A673 (cell line): ENCODE results near the gene SV2C. TPM values are rescaled to one million over a fixed set of nuclear protein-coding genes. Genes with fewer than 3 reads are reported as not detected.
"Not testable (repeated sequence)": the region's sequence is repeated elsewhere in the genome, so short reads cannot be mapped to it uniquely, and the experiment has no call there.

ENCODE experiments used
- BruUV-seq: library from RNA; stranded (reverse); fragments of 400-500 nt; replicated peaks from 2 replicates; lab custom pipeline; 2021; lab: Mats Ljungman, UMichigan
- CTCF ChIA-PET: fragments of 300-600 bp; sonication (Branson Sonifier 250); formaldehyde crosslinking; loops from one replicate; lab custom pipeline; 2022; ENCODE audit warnings: antibody characterized with exemption; lab: Charles Lee
- POLR2A ChIA-PET: fragments of 300-600 bp; sonication (Branson Sonifier 250); formaldehyde crosslinking; loops from one replicate; lab custom pipeline; 2022; ENCODE audit warnings: antibody characterized with exemption; ENCODE audit not compliant: low non-redundant PET; lab: Charles Lee
- DNase-seq: peaks from one replicate; pipeline ENCODE4 v3.0.0-alpha.2; 2015; ENCODE audit warnings: low spot score
- H3K27ac ChIP-seq: fragments of 200-600 bp; sonication (generic); 2 replicates; pipeline ENCODE4 v1.5.1; 2016; ENCODE audit warnings: mixed run types, low read depth, mild to moderate bottlenecking, mixed read lengths, antibody characterized with exemption, low read length; ENCODE audit not compliant: poor library complexity, severe bottlenecking
- H3K27me3 ChIP-seq: fragments of 200-600 bp; sonication (generic); replicated peaks from 2 replicates; pipeline ENCODE4 v1.6.1; 2017; ENCODE audit warnings: mixed run types, low read depth, mild to moderate bottlenecking, mixed read lengths, antibody characterized with exemption, low read length; ENCODE audit not compliant: insufficient read depth, poor library complexity
- H3K36me3 ChIP-seq: fragments of 200-600 bp; sonication (generic); 2 replicates; pipeline ENCODE4 v1.6.1; 2016; ENCODE audit warnings: mixed run types, mild to moderate bottlenecking, mixed read lengths, antibody characterized with exemption, low read length; ENCODE audit not compliant: insufficient read depth, poor library complexity, severe bottlenecking
- H3K4me1 ChIP-seq: fragments of 200-600 bp; sonication (generic); 2 replicates; pipeline ENCODE4 v1.6.1; 2017; ENCODE audit warnings: mixed run types, mild to moderate bottlenecking, mixed read lengths, antibody characterized with exemption, low read length; ENCODE audit not compliant: insufficient read depth, poor library complexity, severe bottlenecking
- H3K4me3 ChIP-seq: fragments of 200-600 bp; sonication (generic); 2 replicates; pipeline ENCODE4 v1.5.1; 2016; ENCODE audit warnings: low read depth, mixed run types, mild to moderate bottlenecking, mixed read lengths, low read length; ENCODE audit not compliant: poor library complexity, severe bottlenecking
- H3K9me3 ChIP-seq: fragments of 200-600 bp; sonication (generic); 2 replicates; pipeline ENCODE4 v1.6.1; 2016; ENCODE audit warnings: mixed run types, low read depth, mild to moderate bottlenecking, mixed read lengths, antibody characterized with exemption, low read length; ENCODE audit not compliant: poor library complexity, severe bottlenecking
- EZH2 ChIP-seq: fragments of 200-600 bp; sonication (generic); IDR thresholded peaks from 2 replicates; pipeline ENCODE4 v1.6.1; 2017; ENCODE audit warnings: borderline replicate concordance, low read depth, mild to moderate bottlenecking, mixed read lengths, antibody characterized with exemption, low read length; ENCODE audit not compliant: poor library complexity, severe bottlenecking
- intact Hi-C: fragments of 100-400 bp; cut with micrococcal nuclease; formaldehyde crosslinking; loops from one replicate; pipeline ENCODE4 v1.10.0; 2022; ENCODE audit not compliant: unreplicated experiment
- total RNA-seq: library from RNA; stranded (reverse); gene quantifications from 2 replicates; pipeline ENCODE4 v1.2.3, GENCODE V29; 2021
- TF ChIP-seq, protein P1 (sequence below): fragments of 300-800, 200-600 bp; sonication (generic); conservative IDR thresholded peaks from 2 replicates; pipeline ENCODE4 v1.5.1; 2017; ENCODE audit warnings: low read depth, mild to moderate bottlenecking, antibody characterized with exemption, low read length, moderate library complexity, mixed read lengths

The SV2C gene
- total RNA-seq, 1 experiment from 2014 or later: 3.1 TPM

DNA sequence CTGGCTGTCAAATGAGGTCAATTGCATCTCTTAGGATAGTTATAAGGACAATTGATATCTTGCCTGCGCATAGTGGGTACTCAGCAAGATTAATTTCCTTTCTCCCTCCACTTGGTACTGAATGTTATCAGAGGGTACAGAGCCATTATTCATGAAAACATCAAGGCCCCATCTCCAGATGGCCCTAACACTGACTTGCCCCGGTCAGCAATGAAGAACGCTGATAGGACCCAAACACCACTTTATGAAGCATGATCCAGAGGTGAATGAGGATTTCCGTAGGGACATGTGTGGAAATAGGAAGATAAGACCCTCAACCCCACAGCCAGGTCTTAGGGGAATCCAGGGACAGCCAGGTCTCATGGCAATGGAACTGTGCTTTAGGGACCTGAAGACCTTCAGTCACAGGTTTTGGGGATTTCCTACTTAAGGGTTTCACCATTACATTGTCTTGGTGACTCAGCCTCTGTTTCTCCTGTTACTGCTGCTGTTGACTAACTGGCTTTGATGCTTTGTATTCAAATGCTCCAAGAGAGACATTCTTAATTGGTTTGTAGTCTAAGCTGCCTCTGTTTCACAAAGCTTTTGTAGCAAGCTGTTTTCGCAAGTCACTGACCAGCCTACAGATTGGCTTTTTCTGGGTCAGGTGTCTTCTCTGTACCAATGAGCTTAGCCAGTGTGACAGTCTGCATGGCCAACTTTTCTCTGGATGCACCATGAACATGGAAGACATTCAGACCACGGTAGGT is 284.6 kb downstream of the SV2C start:
- no peak overlapping the region for H3K4me3 ChIP-seq
- H3K27me3 ChIP-seq: no peaks in the 10 kb centered on the region
- no peaks in the 10 kb centered on the region for H3K9me3 ChIP-seq
- H3K36me3 ChIP-seq: no peaks in the 10 kb centered on the region
- BruUV-seq: no TSS peak
- intact Hi-C loops: no loop called here
- CTCF ChIA-PET: no interaction called here
- DNase-seq: no peak
- POLR2A ChIA-PET: no interaction called here
- H3K27ac ChIP-seq: no peak overlapping the region
- no peak for TF ChIP-seq EZH2
- TF ChIP-seq, protein P1, sequence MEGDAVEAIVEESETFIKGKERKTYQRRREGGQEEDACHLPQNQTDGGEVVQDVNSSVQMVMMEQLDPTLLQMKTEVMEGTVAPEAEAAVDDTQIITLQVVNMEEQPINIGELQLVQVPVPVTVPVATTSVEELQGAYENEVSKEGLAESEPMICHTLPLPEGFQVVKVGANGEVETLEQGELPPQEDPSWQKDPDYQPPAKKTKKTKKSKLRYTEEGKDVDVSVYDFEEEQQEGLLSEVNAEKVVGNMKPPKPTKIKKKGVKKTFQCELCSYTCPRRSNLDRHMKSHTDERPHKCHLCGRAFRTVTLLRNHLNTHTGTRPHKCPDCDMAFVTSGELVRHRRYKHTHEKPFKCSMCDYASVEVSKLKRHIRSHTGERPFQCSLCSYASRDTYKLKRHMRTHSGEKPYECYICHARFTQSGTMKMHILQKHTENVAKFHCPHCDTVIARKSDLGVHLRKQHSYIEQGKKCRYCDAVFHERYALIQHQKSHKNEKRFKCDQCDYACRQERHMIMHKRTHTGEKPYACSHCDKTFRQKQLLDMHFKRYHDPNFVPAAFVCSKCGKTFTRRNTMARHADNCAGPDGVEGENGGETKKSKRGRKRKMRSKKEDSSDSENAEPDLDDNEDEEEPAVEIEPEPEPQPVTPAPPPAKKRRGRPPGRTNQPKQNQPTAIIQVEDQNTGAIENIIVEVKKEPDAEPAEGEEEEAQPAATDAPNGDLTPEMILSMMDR: no peak
- H3K4me1 ChIP-seq: peaks cover 15% of the 10 kb centered on the region

DNA sequence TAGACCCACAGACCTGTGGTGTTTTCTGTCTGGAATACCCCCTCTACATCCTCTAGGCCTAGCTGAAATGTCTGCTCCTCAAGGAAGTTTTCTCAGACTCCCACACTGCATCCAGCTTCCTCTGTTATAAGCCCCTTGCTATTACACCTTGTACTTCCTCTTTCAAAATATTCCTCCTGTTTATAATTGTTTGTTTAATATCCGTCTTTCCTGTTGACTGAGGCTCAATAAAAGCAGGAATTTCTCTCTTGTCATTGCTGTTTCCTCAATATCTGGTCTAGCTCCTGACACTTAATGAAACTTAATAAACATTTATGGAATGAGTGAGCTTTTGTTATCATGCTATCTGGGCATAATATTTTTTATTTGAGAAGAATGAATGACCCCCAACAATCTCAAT is 285.8 kb downstream of the SV2C start:
- TF ChIP-seq, protein P1: no peak
- no peak for TF ChIP-seq EZH2
- ChIA-PET POLR2A (no interaction called here), CTCF (no interaction called here)
- no peak for DNase-seq
- H3K36me3 ChIP-seq: no peaks in the 10 kb centered on the region
- no peaks in the 10 kb centered on the region for H3K9me3 ChIP-seq
- H3K4me3 ChIP-seq: no peak overlapping the region
- peaks cover 11% of the 10 kb centered on the region for H3K4me1 ChIP-seq
- no peaks in the 10 kb centered on the region for H3K27me3 ChIP-seq
- intact Hi-C loops: no loop called here
- no TSS peak for BruUV-seq
- no peak overlapping the region for H3K27ac ChIP-seq

DNA sequence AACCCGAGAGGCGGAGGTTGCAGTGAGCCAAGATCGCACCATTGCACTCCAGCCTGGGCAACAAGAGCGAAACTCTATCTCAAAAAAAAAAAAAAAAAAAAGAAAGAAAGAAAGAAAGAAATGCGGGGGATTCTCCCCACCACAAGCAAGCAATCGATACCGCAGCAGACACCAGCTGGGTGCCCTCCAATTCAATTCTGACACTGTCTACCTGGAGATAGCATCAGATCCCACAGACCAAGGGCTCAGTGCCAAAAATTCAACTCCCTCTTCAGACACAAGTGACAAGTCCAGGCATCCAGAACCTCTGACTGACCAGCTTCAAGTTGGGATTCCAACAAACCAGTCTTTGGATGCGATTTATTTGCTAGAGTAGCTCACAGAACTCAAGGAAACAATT is 286.5 kb downstream of the SV2C start:
- POLR2A ChIA-PET, DNase-seq, H3K27me3 ChIP-seq, intact Hi-C loops, H3K36me3 ChIP-seq, CTCF ChIA-PET, H3K4me3 ChIP-seq, BruUV-seq, H3K4me1 ChIP-seq, H3K27ac ChIP-seq, H3K9me3 ChIP-seq: not testable (repeated sequence)

DNA sequence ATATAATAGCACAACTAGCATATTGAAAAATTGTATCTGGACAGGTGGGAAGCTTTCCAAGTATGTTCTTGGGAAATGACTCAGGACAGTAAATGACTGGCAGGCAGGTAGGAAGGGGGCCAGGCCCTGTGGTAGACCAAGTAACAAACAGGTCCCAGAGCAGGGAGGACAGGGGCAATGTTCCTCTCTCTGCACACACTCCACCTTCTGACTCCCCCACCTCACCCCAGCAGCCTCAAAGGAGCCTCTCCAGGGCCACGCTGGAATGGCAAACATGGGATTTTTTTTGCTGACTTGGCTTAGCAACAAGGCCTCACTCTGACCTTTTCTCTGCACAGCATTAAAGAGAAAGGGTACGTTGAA is 288.8 kb downstream of the SV2C start:
- Histone ChIP-seq H3K36me3 (no peaks in the 10 kb centered on the region), H3K4me1 (peaks cover 6% of the 10 kb centered on the region), H3K27ac (peak overlapping the region; percentile 60), H3K4me3 (no peak overlapping the region), H3K27me3 (no peaks in the 10 kb centered on the region), H3K9me3 (no peaks in the 10 kb centered on the region)
- intact Hi-C loops: no loop called here
- no peak for DNase-seq
- ChIA-PET POLR2A (no interaction called here), CTCF (no interaction called here)
- TF ChIP-seq, protein P1: no peak
- TF ChIP-seq EZH2: no peak
- no TSS peak for BruUV-seq
